IPS-18a (cell line): ENCODE measurements around the gene WNT8A.

Experiments used
- H3K27ac ChIP-seq: one replicate; pipeline ENCODE4 v1.5.1; 2013; ENCODE audit warnings: low read length
- H3K27me3 ChIP-seq: one replicate; pipeline ENCODE4 v1.6.1; 2013; ENCODE audit warnings: mild to moderate bottlenecking, low read length; ENCODE audit not compliant: control insufficient read depth, insufficient read depth
- H3K36me3 ChIP-seq: one replicate; pipeline ENCODE4 v1.6.1; 2013; ENCODE audit warnings: low read depth, low read length; ENCODE audit not compliant: control insufficient read depth
- H3K4me1 ChIP-seq: one replicate; pipeline ENCODE4 v1.6.1; 2013; ENCODE audit warnings: low read depth, low read length; ENCODE audit not compliant: control insufficient read depth
- H3K4me3 ChIP-seq: one replicate; pipeline ENCODE4 v1.5.1; 2013; ENCODE audit warnings: low read length
- H3K9ac ChIP-seq: one replicate; pipeline ENCODE4 v1.6.1; 2013; ENCODE audit warnings: mild to moderate bottlenecking, low read length, moderate library complexity
- H3K9me3 ChIP-seq: one replicate; pipeline ENCODE4 v1.6.1; 2013; ENCODE audit warnings: low read depth, low read length; ENCODE audit not compliant: control insufficient read depth

The WNT8A gene

DNA sequence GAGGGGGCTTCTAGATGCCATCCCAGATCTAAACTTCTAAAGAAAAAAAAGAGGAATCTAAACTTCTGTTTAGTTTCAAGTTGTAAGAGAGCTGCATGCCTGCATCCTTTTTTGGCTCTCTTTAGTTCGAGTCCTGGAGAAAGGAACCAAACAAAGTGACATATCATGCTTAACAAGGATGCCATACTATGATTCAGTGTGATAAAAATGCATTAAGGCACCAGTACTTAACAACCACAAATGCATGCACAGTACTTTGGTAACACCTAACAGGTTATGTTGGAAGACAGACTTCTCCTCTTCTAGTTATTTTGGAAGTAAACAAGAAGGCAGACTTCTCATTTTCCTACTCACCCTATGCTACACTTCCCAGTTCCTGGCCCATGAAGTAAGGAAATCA is 28.1 kb downstream of the WNT8A start:
- Histone ChIP-seq H3K27ac (no peak overlapping the region), H3K9ac (no peak overlapping the region), H3K4me3 (no peak overlapping the region), H3K27me3 (no peaks in the 10 kb centered on the region), H3K9me3 (no peaks in the 10 kb centered on the region), H3K4me1 (peaks cover 9% of the 10 kb centered on the region), H3K36me3 (no peaks in the 10 kb centered on the region)

DNA sequence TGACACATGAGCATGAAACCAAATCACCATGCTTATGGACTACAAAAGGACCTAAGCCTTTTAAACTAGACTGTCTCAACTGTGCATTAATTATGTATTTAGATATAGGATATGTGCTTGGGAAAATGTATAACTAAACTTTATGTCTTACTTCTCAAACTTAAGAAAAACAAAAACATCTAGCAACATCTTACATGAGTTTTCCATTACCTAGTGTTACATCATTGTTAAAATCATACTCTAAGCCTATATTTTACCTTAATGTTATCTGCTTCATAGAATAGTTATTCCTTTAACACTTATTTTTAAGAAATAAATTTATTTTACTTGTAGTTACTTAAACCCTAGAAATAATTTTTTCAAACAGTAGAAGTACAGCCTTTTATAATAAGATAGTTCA is 31.4 kb downstream of the WNT8A start:
- H3K9me3 ChIP-seq = no peaks in the 10 kb centered on the region
- H3K27ac ChIP-seq = no peak overlapping the region
- H3K4me3 ChIP-seq = no peak overlapping the region
- no peaks in the 10 kb centered on the region for H3K27me3 ChIP-seq
- H3K9ac ChIP-seq = no peak overlapping the region
- H3K36me3 ChIP-seq = no peaks in the 10 kb centered on the region
- H3K4me1 ChIP-seq = peaks cover 8% of the 10 kb centered on the region

DNA sequence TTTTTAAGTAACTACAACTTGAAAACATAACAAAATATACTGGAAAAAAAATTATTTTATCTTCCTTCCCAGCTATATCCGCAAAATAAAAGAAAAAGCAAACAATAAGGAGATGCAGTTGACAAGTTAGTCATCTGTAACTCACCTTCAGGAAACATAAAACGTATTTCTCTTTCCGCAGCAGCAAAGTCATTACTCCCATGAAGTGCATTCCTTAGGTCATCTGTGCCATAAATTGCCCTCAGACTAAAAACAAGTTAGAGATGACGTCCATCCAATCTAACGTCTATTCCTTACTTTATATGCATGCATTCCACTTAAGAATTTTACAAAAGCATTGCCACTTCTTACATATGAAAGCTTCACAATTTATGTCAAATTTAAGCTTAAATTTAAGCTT is 44.5 kb downstream of the WNT8A start:
- Histone ChIP-seq H3K4me3 (no peak overlapping the region), H3K27ac (no peak overlapping the region), H3K9me3 (no peaks in the 10 kb centered on the region), H3K4me1 (peaks cover 5% of the 10 kb centered on the region), H3K9ac (no peak overlapping the region), H3K27me3 (no peaks in the 10 kb centered on the region), H3K36me3 (no peaks in the 10 kb centered on the region)

DNA sequence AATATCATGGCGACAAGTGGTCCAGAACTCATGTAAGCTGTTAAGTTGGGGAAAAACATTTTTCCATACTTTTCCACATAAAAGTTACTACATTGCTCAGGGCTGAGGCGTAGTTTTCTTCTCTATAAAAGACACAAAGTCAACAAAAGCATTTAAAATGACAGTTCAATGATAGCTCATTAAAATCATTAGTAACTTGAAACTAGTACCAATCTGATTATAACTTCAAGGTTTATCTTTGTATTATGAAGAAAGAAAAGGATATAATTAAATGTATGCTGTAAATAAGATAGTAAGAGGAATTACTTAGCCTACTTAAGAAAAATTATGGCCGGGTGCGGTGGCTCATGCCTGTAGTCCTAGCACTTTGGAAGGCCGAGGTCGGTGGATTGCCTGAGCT is 45.5 kb downstream of the WNT8A start:
- Histone ChIP-seq H3K4me1 (peaks cover 5% of the 10 kb centered on the region), H3K36me3 (no peaks in the 10 kb centered on the region), H3K9ac (no peak overlapping the region), H3K4me3 (no peak overlapping the region), H3K27ac (no peak overlapping the region), H3K9me3 (no peaks in the 10 kb centered on the region), H3K27me3 (no peaks in the 10 kb centered on the region)

DNA sequence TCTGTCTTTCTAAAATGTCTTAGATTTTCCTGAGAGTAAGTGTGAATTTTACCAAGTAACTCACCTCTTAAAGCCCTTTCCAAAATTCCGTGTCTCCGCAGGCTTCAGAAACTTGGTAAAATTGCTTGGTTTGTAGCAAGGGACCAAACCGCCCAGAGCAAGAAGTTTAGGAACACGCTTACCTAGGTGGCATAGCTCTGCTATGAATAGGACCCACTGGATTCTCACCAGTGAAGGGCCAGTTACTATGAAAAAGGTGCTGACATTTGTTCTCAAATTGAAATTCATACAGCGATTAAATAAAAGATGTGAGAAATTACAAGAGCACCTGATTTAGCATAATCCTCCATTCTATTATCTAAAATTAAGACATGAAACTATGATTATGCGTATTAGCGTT is 48.7 kb downstream of the WNT8A start:
- Histone ChIP-seq H3K27me3 (no peaks in the 10 kb centered on the region), H3K4me3 (peak overlapping the region; percentile 59), H3K9me3 (no peaks in the 10 kb centered on the region), H3K4me1 (peaks cover 5% of the 10 kb centered on the region), H3K36me3 (no peaks in the 10 kb centered on the region), H3K27ac (no peak overlapping the region), H3K9ac (peak overlapping the region; percentile 22)

DNA sequence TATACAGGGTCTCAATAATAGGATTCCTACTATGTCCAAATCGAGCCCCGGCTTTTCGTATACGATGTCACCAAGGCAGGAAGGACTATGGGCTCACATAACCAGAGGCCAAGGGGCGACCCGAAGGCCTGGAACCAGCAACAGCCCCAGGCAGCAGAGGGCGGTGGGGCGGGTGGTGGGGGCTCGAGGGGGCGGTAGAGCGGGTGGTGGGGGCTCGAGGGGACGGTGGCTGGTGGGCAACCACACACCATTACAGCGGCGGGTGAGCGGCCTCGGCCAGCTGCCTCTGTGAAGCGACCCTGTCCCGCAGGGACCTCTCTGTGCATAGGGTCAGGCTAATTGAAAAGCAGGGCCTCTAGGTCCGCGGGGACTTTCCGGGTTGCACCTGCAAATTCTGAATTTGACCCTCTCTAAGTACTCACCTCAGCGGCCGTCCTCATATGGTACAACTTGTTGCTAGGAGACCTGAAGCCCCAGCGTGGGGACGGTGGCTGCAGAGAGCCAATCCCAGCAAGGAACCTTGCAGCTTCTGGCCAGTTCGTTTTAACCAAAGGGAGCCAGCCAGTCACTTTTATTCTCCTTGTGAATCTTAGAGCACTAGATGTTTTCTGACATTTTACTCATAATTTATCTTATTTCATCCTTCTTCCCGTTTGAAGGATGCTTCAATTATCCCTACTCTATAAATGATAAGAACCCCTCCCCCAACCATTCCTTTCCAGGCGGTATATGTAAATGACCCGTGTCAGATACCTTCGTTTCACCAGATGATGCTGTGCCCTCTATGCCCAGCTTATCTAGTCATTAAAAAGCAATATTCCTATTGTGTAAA is 55.3 kb downstream of the WNT8A start, which contains the start of gene NME5:
TSS of gene NME5 (minus strand) at position 480 of the 832 bp plus-strand sequence. CDS start 648 bp downstream, outside the sequence.
- no peaks in the 10 kb centered on the region for H3K27me3 ChIP-seq
- H3K4me1 ChIP-seq = no peaks in the 10 kb centered on the region
- no peak within 1 kb of the TSS for H3K9ac ChIP-seq
- H3K36me3 ChIP-seq = no peaks in the 10 kb centered on the region
- H3K4me3 ChIP-seq = peak within 1 kb of the TSS; percentile 61
- no peak within 1 kb of the TSS for H3K27ac ChIP-seq
- H3K9me3 ChIP-seq = no peaks in the 10 kb centered on the region

DNA sequence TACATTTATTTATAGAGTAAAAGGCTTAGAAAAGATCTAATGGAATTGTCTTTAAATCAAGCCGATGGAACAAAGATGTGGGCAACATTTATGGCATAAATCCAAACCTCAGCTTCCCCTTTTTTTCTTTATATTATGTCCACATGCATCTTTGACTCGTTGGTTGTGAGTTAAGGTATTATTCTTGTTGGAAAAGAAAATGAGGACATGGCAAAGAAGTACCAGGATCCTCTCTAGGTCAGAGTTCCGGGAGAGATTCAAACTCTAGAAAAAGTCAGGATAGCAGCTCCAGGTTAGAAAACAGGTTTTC is 55.9 kb downstream of the WNT8A start:
- Histone ChIP-seq H3K9ac (no peak overlapping the region), H3K27me3 (no peaks in the 10 kb centered on the region), H3K4me1 (no peaks in the 10 kb centered on the region), H3K36me3 (no peaks in the 10 kb centered on the region), H3K4me3 (peak overlapping the region; percentile 61), H3K9me3 (no peaks in the 10 kb centered on the region), H3K27ac (no peak overlapping the region)

DNA sequence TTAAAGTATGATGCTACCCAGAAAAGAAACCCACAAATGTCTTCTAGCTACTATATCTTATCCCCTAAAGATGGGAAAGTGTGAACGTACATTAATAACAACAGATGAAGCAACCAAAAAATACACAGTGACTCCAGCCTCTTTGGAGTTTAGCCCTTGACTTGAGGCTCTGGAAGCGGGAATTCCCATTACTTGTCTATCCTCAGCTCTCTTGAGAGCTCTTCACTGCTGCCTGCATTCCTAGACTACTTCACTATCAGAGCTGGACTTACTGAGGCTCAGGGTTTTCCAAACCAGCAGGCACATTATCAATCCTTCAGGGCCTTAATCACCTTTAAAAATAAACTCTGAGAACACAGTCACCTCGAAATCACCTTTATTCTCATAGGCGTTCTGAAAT is 56.4 kb downstream of the WNT8A start:
- Histone ChIP-seq H3K9me3 (no peaks in the 10 kb centered on the region), H3K9ac (no peak overlapping the region), H3K27me3 (no peaks in the 10 kb centered on the region), H3K27ac (no peak overlapping the region), H3K4me3 (no peak overlapping the region), H3K4me1 (no peaks in the 10 kb centered on the region), H3K36me3 (no peaks in the 10 kb centered on the region)
